PC-3 (cell line): ENCODE results near the gene MRPS22.

ENCODE experiments used
- EZH2 ChIP-seq: fragments of 300-600 bp; sonication (generic); IDR thresholded peaks from one replicate; pipeline ENCODE4 v1.6.1; 2017; ENCODE audit warnings: antibody characterized with exemption, mild to moderate bottlenecking, low read length; ENCODE audit not compliant: unreplicated experiment
- EZH2phosphoT487 ChIP-seq: fragments of 300-600 bp; sonication (generic); IDR thresholded peaks from 2 replicates; pipeline ENCODE4 v1.6.1; 2018; ENCODE audit warnings: mild to moderate bottlenecking, antibody characterized with exemption, low read length, borderline replicate concordance
- TF ChIP-seq, protein P1 (sequence below): fragments of 300-600 bp; sonication (generic); conservative IDR thresholded peaks from 2 replicates; pipeline ENCODE4 v1.5.1; 2017; ENCODE audit warnings: antibody characterized with exemption, low read depth, mild to moderate bottlenecking, low read length

DNA sequence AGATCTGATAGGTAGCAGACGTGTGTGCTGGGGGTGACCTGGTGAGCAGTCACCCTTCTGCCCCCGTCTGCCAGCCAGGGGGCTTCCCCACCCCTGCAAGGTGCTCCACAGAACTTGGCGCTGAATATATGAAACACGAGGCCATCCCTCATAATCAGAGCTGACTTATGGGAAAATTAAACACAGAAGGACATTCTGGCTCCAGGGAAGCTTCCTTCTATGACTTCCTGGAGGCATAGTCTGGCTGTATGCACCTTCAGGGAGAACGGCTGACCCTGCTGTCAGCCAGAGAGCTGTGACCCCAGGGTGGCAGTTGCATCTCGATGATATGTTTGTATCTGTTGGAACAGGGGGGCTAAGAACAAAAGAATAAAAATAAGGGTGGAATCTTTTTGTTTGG lies 26.6 kb upstream of the MRPS22 start:
- TF ChIP-seq EZH2 (no peak), EZH2phosphoT487 (no peak)
- TF ChIP-seq, protein P1, sequence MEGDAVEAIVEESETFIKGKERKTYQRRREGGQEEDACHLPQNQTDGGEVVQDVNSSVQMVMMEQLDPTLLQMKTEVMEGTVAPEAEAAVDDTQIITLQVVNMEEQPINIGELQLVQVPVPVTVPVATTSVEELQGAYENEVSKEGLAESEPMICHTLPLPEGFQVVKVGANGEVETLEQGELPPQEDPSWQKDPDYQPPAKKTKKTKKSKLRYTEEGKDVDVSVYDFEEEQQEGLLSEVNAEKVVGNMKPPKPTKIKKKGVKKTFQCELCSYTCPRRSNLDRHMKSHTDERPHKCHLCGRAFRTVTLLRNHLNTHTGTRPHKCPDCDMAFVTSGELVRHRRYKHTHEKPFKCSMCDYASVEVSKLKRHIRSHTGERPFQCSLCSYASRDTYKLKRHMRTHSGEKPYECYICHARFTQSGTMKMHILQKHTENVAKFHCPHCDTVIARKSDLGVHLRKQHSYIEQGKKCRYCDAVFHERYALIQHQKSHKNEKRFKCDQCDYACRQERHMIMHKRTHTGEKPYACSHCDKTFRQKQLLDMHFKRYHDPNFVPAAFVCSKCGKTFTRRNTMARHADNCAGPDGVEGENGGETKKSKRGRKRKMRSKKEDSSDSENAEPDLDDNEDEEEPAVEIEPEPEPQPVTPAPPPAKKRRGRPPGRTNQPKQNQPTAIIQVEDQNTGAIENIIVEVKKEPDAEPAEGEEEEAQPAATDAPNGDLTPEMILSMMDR: no peak
